Stimulated activated CD4-positive, alpha-beta T cell treated with anti-CD3 and anti-CD28 coated beads, TNF-alpha, amount 100 ng/mL, for 24 hours (primary cell): Measurements from ENCODE around the gene ITGB2.
A peak's percentile ranks its signal among the peaks of the same experiment; 100 is the strongest.

Experiments used
- DNase-seq, 3 experiments: peaks; one replicate each; pipeline ENCODE4 v3.0.0-alpha.2; 2020; ENCODE audit warnings: low read depth in 3 of 3

The ITGB2 gene

DNA sequence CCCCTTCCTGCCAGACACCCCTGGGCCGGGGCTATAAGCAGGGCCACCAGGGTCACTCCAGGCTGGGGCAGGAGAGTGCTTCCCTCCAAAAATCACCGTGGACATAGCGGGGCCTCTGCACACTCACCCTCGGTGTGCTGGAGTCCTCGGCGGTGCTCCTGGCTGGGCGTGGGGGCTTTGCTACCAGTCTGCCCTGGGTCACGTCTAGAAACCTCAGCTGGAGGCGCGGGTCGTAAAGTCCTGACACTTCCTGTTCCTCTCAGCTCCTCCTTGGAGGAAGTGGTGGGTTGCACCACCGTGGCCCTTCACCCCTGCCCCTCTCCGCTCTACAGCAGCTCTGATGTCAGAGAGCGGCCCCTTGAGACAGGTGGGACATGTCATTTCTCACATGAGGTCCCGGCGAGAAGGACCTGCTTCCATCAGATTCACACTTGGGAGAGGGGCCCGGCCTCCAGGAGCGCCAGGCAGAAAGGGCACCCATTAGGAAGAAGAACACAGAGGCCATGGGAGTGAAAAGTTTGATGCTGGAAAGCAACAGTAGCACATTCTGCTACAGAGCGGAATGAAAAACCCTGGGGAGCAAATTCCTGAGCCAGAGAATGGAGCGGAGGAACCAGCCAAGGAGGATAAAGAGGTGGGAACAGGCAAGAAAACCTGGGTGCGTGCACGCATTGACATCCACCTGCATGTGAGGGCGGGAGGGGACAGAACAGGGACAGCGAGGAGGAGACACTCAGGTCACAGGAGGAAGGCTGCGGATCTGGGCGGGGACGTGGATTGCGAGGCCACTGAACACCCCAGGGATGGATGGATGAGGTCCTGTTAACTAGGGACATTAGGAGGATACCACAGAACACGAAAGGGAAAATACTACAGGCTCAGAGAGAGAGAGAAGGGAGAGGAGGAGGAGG lies at the start of gene ITGB2:
TSS of gene ITGB2 (minus strand) at position 206 of the 911 bp plus-strand sequence. CDS start 10,117 bp downstream, outside the sequence.
- DNase-seq = peak in 1 of 3 experiments; percentile 76

DNA sequence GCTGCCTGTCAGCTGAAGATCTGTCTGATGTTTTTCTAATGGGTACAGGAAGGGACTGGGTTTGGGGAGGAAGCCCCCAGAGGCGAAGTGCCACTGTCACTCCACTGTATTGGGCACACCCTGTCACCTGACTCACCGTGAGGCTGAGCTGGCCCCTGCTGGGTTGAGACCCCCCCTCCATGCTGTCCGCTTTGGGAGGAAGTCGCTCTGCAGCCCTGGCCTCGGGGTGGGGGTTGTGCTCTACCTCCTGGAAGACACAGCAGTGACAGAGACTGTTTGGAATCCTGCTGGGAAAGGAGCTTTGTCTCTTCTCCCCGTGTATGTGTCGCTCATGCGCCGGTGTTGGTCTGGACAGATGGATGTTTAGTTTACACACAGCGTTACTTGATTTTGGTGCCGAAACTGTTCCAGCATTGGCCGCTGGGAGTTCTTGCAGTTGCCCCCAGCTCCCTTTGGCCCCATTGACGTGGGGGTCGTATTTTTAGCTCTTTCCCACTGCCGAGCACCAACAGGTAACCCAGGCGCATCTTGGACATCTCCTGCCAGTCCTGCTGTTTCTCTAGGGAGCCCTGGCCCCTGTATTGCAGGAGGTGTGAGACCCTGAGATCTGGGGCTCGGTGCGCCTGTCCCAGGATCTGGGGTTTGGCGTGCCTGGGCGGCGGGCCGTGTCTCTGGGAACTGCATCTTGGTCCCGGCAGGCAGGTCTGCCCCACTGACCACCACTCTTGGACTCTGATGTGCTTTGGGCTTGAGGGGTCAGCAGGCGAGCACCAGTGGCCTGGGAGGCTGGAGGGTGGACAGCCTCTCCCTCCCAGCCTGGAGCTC lies 49.4 kb upstream of the ITGB2 start:
- DNase-seq = no peak

- no peak for DNase-seq
These were observed 48.5 kb upstream of the ITGB2 start for GRCh38 chr21:44969066-44969670.

- no peak for DNase-seq
These were observed 46.7 kb upstream of the ITGB2 start for GRCh38 chr21:44967082-44968047.

GRCh38 chr21:44966135-44967081 lies 45.7 kb upstream of the ITGB2 start:
- no peak for DNase-seq

DNA sequence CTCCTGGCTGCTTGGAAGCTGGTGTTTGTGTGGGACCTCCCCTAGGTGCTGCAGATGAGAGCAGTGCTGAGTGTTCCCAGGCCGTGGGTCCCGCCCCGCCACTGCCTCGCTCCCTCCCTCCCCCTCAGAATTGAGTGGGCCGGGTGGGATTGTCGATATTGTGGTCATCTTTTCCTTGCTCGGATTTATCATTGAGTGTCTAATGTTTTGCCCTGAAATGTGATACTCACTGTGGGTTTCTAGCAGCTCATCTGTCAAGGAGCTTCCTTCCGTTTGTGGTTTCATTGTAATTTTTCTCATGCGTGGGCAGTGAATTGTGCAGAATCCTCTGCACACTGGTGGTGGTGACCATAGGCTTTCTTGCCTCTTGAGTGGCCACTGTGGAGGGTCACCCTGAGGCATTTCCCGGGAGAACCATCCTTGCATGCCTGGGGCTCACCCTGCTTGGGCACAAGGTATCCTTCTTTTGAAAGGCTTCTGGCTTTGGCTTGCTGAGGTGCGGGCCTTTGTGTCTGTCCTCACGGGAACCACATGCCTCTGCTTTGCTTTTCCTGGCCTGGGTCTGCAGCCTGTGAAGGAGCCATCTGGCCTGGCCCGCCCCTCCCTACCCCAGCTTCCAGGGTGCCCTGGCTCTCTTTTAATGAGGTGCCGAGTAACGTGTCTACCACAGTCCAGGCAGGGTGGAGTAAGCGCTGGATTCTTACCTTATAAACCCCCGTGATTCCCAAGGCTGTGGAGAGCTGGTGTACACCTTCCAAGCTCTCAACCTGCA lies 44.7 kb upstream of the ITGB2 start:
- peak in 1 of 3 experiments; percentile 50 for DNase-seq

DNA sequence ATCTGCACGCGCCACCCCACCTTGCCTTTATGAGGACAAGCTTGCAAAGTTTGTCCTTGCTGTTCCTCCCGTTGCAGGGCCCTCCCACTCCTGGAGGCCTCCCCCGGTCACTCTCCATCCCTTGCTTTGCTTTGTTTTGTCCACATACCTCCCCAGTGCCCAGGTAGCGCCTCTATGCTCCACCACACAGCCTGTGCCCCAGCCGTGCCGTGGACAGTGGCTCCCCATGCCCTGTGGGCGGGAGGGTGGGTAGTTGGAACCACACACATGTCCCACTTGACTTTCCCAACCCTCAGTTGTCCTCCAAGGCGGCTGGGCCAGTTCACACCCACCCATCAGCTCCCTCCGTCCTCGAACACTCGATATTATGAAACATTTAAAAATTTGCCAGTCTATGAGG lies 43.7 kb upstream of the ITGB2 start:
- DNase-seq = no peak

DNA sequence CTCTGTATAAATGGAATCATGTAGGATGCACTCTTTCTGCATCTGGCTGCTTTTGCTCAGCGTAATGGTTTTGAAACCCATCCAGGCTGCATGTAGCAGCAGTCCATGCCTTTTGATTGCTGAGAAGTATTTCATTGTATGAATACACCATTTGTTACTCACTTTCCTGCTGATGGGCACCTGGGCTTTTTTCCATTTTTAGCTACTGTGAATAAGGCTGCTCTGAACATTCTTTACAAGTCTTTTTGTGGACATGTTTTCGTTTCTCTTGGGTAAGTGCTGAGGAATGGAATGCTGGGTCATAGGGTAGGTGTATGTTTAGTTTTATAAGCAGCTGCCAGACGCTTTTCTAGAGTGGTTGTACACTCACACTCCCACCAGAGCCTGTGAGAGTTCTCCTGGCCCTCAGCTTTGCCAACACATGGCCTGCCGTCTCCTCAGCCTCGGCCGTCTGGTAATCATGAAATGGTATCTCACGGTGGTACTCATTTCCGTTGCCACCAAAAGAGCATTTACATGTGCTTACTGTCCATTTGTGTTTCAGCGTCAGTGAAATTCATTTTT lies 41.8 kb upstream of the ITGB2 start:
- DNase-seq = no peak

GRCh38 chr21:44960141-44961092 lies 39.7 kb upstream of the ITGB2 start:
- no peak for DNase-seq

- no peak for DNase-seq
These were observed 38.8 kb upstream of the ITGB2 start for GRCh38 chr21:44959376-44960091.

- no peak for DNase-seq
These were observed 37.9 kb upstream of the ITGB2 start for GRCh38 chr21:44958471-44959191.

DNA sequence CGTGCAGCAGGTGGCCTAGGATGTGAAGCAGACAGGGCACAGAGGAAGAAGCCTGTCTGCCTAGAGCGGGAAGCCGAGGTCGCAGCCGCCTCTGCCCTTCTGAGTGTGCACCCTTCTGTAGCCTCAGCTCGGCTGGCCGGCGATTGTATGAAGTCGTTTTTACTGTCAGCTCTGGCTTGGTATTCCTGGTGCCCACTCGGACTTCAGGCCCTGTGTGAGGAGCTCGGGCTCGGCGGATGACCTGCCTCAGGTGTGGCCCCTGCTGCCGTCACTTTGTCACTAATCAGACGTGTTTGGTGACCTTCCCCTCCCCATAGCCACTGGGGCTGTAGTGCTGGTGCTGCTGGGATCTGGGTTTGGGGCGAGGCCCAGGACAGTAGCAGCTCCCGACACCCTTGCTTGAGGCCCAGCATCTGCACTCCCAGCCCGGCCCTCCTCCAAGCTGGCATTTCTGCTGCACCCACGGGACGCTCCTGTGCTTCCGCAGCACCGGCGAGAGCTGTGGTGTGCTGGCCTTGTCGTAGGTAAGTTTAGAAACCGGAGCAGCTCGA lies 37.3 kb upstream of the ITGB2 start:
- no peak for DNase-seq

DNA sequence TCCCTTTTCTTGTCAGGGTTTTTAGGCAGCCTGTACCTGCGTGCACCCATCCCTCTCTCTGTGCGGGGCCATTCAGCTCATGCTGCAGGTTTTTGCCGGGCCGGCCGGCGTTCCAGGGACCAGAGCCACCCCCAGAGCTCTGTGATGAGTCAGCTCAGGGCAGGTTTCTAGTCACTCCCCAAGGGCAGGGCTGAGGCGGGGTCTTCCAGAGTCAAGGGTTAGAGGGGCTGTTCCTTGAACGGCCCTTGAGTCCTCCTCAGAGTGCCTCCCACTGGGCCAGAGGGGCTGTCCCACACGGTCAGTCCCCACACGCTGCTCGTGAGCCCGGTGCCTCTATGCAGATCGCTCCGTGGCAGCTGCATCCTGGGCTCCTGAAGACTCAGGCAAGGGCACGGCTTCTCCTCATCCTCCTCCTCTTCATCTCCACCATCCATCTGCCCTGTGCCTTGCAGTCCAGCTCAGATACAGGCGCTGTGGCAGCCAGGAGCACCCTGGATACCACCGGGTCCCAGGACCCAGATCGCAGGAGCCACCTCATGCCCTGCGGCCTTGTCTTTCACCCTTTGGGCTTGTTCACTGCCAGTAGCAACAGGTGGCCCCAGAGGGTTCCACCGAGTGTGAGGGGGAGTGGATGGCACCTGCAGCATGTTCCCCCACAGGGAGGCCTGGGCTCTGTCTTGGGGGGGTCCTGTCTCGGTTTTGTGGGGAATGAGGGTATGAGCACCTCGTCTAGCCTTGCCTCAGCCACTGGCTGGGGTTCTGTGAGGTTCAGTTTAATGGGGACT lies 36.5 kb upstream of the ITGB2 start:
- DNase-seq = no peak

GRCh38 chr21:44956356-44957046 lies 35.8 kb upstream of the ITGB2 start:
- DNase-seq = no peak

DNA sequence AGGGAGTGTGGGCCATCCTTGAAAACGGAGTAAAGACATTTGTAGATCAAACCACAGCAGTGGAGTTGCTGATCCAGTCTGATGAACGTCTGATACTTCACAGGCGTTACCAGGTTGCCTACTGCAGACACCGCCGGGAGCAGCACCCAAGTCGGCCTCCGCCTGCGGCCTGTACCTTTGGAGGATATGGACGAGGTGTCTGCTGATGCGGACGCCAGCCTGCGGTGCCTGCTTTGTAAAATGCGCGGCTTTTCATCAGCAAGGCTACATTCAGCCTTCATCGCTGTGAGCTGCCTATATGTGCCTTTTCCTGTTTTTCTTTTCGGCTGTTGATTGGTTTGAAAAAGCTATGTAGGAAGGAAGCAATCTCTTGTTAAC lies 35.1 kb upstream of the ITGB2 start:
- DNase-seq = no peak
